HEK293 (cell line): ENCODE results near the gene EPHB1.

Experiments used
- CTCF ChIA-PET: fragments of 350-600 bp; formaldehyde crosslinking; extraction: SDS; loops from one replicate; lab custom pipeline; 2021; ENCODE audit warnings: antibody characterized with exemption; lab: Yijun Ruan, JAX
- POLR2A ChIA-PET: fragments of 300-600 bp; formaldehyde crosslinking; extraction: SDS; loops from one replicate; lab custom pipeline; 2020; ENCODE audit warnings: antibody characterized with exemption, inconsistent platforms; lab: Yijun Ruan, JAX
- H3K27ac ChIP-seq: fragments of 200-500 bp; sonication (Bioruptor generic); 2 replicates; pipeline ENCODE4 v1.5.1; 2014; ENCODE audit warnings: low read depth, low read length, control low read depth, inconsistent platforms; ENCODE audit errors: extremely low read depth
- H3K36me3 ChIP-seq, 2 experiments: fragments of 200-500 bp in 1 of 2; sonication (Bioruptor generic) in 1 of 2; 1 replicate in 1 of 2; 2 replicates in 1 of 2; pipeline ENCODE4 v1.5.1; 2014 to 2017; ENCODE audit warnings: inconsistent platforms in 2 of 2, low read length in 2 of 2; ENCODE audit not compliant: control insufficient read depth in 2 of 2, insufficient read depth in 1 of 2
- H3K4me1 ChIP-seq: fragments of 200-500 bp; sonication (Bioruptor generic); 2 replicates; pipeline ENCODE4 v1.5.1; 2014; ENCODE audit warnings: mild to moderate bottlenecking, low read length, inconsistent platforms; ENCODE audit not compliant: control insufficient read depth, insufficient read depth
- H3K4me3 ChIP-seq: 2 replicates; pipeline ENCODE4 v1.5.1; 2011; ENCODE audit warnings: low read depth, mild to moderate bottlenecking, control low read depth, low read length, moderate library complexity
- H3K9me3 ChIP-seq: fragments of 200-500 bp; sonication (Bioruptor generic); 2 replicates; pipeline ENCODE4 v1.5.1; 2014; ENCODE audit warnings: low read depth, low read length, inconsistent platforms; ENCODE audit not compliant: control insufficient read depth, insufficient read depth
- BCL11A ChIP-seq: fragments of 450-650 bp; formaldehyde crosslinking; IDR thresholded peaks from 2 replicates; pipeline ENCODE4 v1.5.1; 2016; ENCODE audit warnings: low read depth, missing biosample characterization, missing genetic modification characterization
- KLF10 ChIP-seq: fragments of 450-650 bp; IDR thresholded peaks from 2 replicates; pipeline ENCODE4 v1.5.1; 2018; ENCODE audit warnings: missing biosample characterization, mild to moderate bottlenecking, missing genetic modification characterization
- KLF16 ChIP-seq: fragments of 450-650 bp; formaldehyde crosslinking; IDR thresholded peaks from 2 replicates; pipeline ENCODE4 v1.5.1; 2017; ENCODE audit warnings: missing biosample characterization, missing genetic modification characterization
- RBAK ChIP-seq: fragments of 450-650 bp; formaldehyde crosslinking; IDR thresholded peaks from 2 replicates; pipeline ENCODE4 v1.5.1; 2016; ENCODE audit warnings: missing biosample characterization, missing genetic modification characterization
- SCRT1 ChIP-seq: fragments of 450-650 bp; formaldehyde crosslinking; IDR thresholded peaks from 2 replicates; pipeline ENCODE4 v1.5.1; 2016; ENCODE audit warnings: missing biosample characterization, missing genetic modification characterization, borderline replicate concordance
- WT1 ChIP-seq: fragments of 450-650 bp; formaldehyde crosslinking; IDR thresholded peaks from 2 replicates; pipeline ENCODE4 v1.5.1; 2016; ENCODE audit warnings: missing biosample characterization, missing genetic modification characterization
- ZEB2 ChIP-seq: fragments of 450-650 bp; formaldehyde crosslinking; IDR thresholded peaks from 2 replicates; pipeline ENCODE4 v1.5.1; 2016; ENCODE audit warnings: missing biosample characterization, missing genetic modification characterization
- ZFP69B ChIP-seq: fragments of 450-650 bp; formaldehyde crosslinking; IDR thresholded peaks from 2 replicates; pipeline ENCODE4 v1.5.1; 2016; ENCODE audit warnings: missing biosample characterization, missing genetic modification characterization
- ZNF10 ChIP-seq: fragments of 450-650 bp; formaldehyde crosslinking; IDR thresholded peaks from 2 replicates; pipeline ENCODE4 v1.5.1; 2017; ENCODE audit warnings: missing biosample characterization, missing genetic modification characterization
- ZNF214 ChIP-seq: fragments of 450-650 bp; formaldehyde crosslinking; IDR thresholded peaks from 2 replicates; pipeline ENCODE4 v1.5.1; 2017; ENCODE audit warnings: missing biosample characterization, mild to moderate bottlenecking, missing genetic modification characterization, borderline replicate concordance
- ZNF239 ChIP-seq: fragments of 450-650 bp; formaldehyde crosslinking; IDR thresholded peaks from 2 replicates; pipeline ENCODE4 v1.5.1; 2016; ENCODE audit warnings: missing biosample characterization, missing genetic modification characterization
- ZNF274 ChIP-seq, 2 experiments: fragments of 200-500 bp in 1 of 2; fragments of 450-650 bp in 1 of 2; sonication (Bioruptor generic) in 1 of 2; formaldehyde crosslinking in 1 of 2; IDR thresholded peaks; 2 replicates each; pipeline versions ENCODE4 v1.5.1 to v1.6.1; 2014 to 2016; ENCODE audit warnings: borderline replicate concordance in 1 of 2, inconsistent platforms in 1 of 2, low read length in 1 of 2, missing biosample characterization in 1 of 2, missing genetic modification characterization in 1 of 2
- ZNF341 ChIP-seq: fragments of 450-650 bp; formaldehyde crosslinking; IDR thresholded peaks from 2 replicates; pipeline ENCODE4; 2016; ENCODE audit warnings: low read depth, missing biosample characterization, missing genetic modification characterization
- ZNF423 ChIP-seq: fragments of 450-650 bp; formaldehyde crosslinking; IDR thresholded peaks from 2 replicates; pipeline ENCODE4 v1.5.1; 2016; ENCODE audit warnings: missing biosample characterization, missing genetic modification characterization
- ZNF473 ChIP-seq: fragments of 450-650 bp; formaldehyde crosslinking; IDR thresholded peaks from 2 replicates; pipeline ENCODE4 v1.5.1; 2017; ENCODE audit warnings: missing biosample characterization, missing genetic modification characterization
- ZNF585B ChIP-seq: fragments of 450-650 bp; formaldehyde crosslinking; IDR thresholded peaks from 2 replicates; pipeline ENCODE4 v1.5.1; 2016; ENCODE audit warnings: missing biosample characterization, missing genetic modification characterization
- ZNF600 ChIP-seq: fragments of 450-650 bp; formaldehyde crosslinking; IDR thresholded peaks from 2 replicates; pipeline ENCODE4 v1.5.1; 2016; ENCODE audit warnings: missing biosample characterization, missing genetic modification characterization
- ZNF664 ChIP-seq: fragments of 450-650 bp; formaldehyde crosslinking; IDR thresholded peaks from 2 replicates; pipeline ENCODE4 v1.5.1; 2016; ENCODE audit warnings: missing biosample characterization, missing genetic modification characterization
- ZNF701 ChIP-seq: fragments of 450-650 bp; formaldehyde crosslinking; IDR thresholded peaks from 2 replicates; pipeline ENCODE4 v1.5.1; 2016; ENCODE audit warnings: missing biosample characterization, missing genetic modification characterization
- ZNF707 ChIP-seq: fragments of 450-650 bp; formaldehyde crosslinking; IDR thresholded peaks from 2 replicates; pipeline ENCODE4 v1.5.1; 2016; ENCODE audit warnings: missing biosample characterization, missing genetic modification characterization
- ZNF76 ChIP-seq: fragments of 450-650 bp; formaldehyde crosslinking; IDR thresholded peaks from 2 replicates; pipeline ENCODE4; 2016; ENCODE audit warnings: low read depth, missing biosample characterization, missing genetic modification characterization, borderline replicate concordance
- ZNF792 ChIP-seq: fragments of 450-650 bp; formaldehyde crosslinking; IDR thresholded peaks from 2 replicates; pipeline ENCODE4 v1.5.1; 2016; ENCODE audit warnings: missing biosample characterization, missing genetic modification characterization
- ZNF830 ChIP-seq: fragments of 450-650 bp; IDR thresholded peaks from 2 replicates; pipeline ENCODE4 v1.5.0; 2018; ENCODE audit warnings: missing biosample characterization, missing genetic modification characterization, low read depth, mild to moderate bottlenecking, moderate library complexity
- ZSCAN16 ChIP-seq: fragments of 450-650 bp; formaldehyde crosslinking; IDR thresholded peaks from 2 replicates; pipeline ENCODE4 v1.5.1; 2016; ENCODE audit warnings: missing biosample characterization, missing genetic modification characterization
- TF ChIP-seq, protein P1 (sequence below): fragments of 450-650 bp; formaldehyde crosslinking; IDR thresholded peaks from 2 replicates; pipeline ENCODE4 v1.5.1; 2016; ENCODE audit warnings: missing biosample characterization, missing genetic modification characterization
- TF ChIP-seq, protein P2 (sequence below): fragments of 450-650 bp; IDR thresholded peaks from 2 replicates; pipeline ENCODE4 v1.5.1; 2018; ENCODE audit warnings: missing biosample characterization, mild to moderate bottlenecking, missing genetic modification characterization
- TF ChIP-seq, protein P3 (sequence below): fragments of 450-650 bp; formaldehyde crosslinking; IDR thresholded peaks from 2 replicates; pipeline ENCODE4 v1.5.1; 2016; ENCODE audit warnings: missing biosample characterization, missing genetic modification characterization
- TF ChIP-seq, protein P4 (sequence below): fragments of 450-650 bp; IDR thresholded peaks from 2 replicates; pipeline ENCODE4 v1.5.1; 2018; ENCODE audit warnings: missing biosample characterization, missing genetic modification characterization

The EPHB1 gene

DNA sequence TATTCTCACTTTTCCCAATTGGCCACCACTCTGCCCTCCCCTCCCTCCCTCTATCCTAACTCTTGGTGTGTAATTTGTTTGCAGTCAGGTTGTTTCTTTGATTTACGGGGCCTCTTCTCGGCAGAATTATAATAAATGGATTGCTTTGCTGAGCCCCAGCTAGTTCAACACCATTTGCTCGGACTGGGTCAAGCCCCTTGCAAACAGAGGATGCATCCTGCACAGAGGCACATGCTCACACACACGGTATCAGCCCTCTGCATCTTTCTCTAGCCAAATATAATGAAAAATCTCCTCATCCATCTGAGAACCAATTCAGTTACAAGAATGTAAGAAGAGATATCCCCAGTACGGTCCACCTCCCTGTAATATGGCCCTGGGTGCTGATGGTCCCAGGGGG is 97.7 kb downstream of the EPHB1 start (continued):
- TF ChIP-seq, protein P1, sequence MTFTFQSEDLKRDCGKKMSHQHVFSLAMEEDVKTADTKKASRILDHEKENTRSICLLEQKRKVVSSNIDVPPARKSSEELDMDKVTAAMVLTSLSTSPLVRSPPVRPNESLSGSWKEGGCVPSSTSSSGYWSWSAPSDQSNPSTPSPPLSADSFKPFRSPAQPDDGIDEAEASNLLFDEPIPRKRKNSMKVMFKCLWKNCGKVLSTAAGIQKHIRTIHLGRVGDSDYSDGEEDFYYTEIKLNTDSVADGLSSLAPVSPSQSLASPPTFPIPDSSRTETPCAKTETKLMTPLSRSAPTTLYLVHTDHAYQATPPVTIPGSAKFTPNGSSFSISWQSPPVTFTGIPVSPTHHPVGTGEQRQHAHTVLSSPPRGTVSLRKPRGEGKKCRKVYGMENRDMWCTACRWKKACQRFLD (tag by site-specific recombination) = no peak
- no peak for TF ChIP-seq ZNF792 (tag by site-specific recombination)
- TF ChIP-seq, protein P2, sequence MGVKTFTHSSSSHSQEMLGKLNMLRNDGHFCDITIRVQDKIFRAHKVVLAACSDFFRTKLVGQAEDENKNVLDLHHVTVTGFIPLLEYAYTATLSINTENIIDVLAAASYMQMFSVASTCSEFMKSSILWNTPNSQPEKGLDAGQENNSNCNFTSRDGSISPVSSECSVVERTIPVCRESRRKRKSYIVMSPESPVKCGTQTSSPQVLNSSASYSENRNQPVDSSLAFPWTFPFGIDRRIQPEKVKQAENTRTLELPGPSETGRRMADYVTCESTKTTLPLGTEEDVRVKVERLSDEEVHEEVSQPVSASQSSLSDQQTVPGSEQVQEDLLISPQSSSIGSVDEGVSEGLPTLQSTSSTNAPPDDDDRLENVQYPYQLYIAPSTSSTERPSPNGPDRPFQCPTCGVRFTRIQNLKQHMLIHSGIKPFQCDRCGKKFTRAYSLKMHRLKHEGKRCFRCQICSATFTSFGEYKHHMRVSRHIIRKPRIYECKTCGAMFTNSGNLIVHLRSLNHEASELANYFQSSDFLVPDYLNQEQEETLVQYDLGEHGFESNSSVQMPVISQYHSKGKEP (tag by site-specific recombination) = no peak

DNA sequence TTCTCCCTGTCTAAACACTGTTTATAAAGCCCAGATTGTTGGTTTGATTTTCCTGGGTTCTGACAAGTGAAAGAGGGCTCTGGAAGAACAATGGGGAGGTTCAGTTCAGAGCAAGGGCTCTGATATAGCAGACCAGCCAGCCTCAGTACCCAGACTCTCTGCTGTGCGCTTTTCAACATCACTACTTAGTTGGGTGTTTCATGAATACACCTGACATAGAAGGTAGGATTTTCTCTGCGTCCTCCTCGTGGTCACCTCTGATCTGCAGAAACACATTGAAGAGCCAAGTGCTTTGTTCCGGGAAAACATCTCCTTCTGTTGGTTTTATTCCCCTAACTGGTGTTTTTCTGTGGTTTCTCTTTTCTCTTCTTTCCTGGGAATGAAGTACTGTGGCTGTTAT is 99.5 kb downstream of the EPHB1 start:
- CTCF ChIA-PET = no interaction called here
- POLR2A ChIA-PET = no interaction called here
- no peaks in the 10 kb centered on the region for H3K4me1 ChIP-seq
- H3K36me3 ChIP-seq = no peaks in the 10 kb centered on the region
- no peak overlapping the region for H3K4me3 ChIP-seq
- TF ChIP-seq ZSCAN16 (no peak), SCRT1 (tag by site-specific recombination) (no peak), ZNF423 (no peak), ZNF274 (IDR thresholded peaks at IDR 0.05; ENCODE audit: low read length) (no peak), ZNF274 (tag by site-specific recombination; IDR thresholded peaks at IDR 0.05; ENCODE audit: borderline replicate concordance) (no peak), ZFP69B (tag by site-specific recombination) (no peak), ZNF239 (no peak), ZNF214 (tag by site-specific recombination) (no peak), ZNF76 (tag by site-specific recombination) (no peak), ZNF830 (tag by site-specific recombination) (no peak), KLF10 (tag by site-specific recombination) (no peak), ZNF664 (tag by site-specific recombination) (no peak), ZNF473 (tag by site-specific recombination) (no peak), ZNF701 (tag by site-specific recombination) (no peak)
- H3K9me3 ChIP-seq = no peaks in the 10 kb centered on the region
- no peak overlapping the region for H3K27ac ChIP-seq

DNA sequence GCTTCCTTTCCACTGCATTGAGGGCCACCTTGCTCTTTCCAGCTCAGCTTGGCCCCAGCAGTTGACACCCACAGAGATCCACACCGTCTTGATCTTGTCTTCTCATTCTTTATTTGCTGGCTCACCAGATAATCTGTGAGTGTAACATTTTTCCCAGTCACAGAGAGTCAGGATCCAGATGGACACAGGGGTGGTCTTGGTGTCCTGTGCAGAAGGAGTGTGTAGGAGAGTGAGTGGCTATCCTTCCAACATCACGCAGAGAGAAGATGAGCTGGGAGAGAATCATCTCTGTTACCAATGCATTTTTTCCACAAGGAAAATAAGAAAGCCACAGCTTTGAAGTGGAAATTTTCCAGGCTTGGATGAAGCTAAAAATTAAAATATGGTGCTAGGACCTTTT is 100.1 kb downstream of the EPHB1 start:
- no peaks in the 10 kb centered on the region for H3K36me3 ChIP-seq
- POLR2A ChIA-PET = no interaction called here
- H3K4me3 ChIP-seq = no peak overlapping the region
- no peaks in the 10 kb centered on the region for H3K4me1 ChIP-seq
- no peaks in the 10 kb centered on the region for H3K9me3 ChIP-seq
- H3K27ac ChIP-seq = no peak overlapping the region
- CTCF ChIA-PET = interaction anchor here (1.0 kb wide), 1 partner anchor 294 kb away, joined by 4 read pairs; no protein-coding TSS in a partner anchor
- TF ChIP-seq ZEB2 (tag by site-specific recombination) (no peak), RBAK (tag by site-specific recombination) (no peak), KLF16 (tag by site-specific recombination) (no peak), ZNF585B (tag by site-specific recombination) (no peak), BCL11A (tag by site-specific recombination) (no peak), ZNF707 (tag by site-specific recombination) (no peak), ZNF600 (no peak), WT1 (tag by site-specific recombination) (no peak), ZNF341 (no peak), ZNF10 (tag by site-specific recombination) (no peak)
- TF ChIP-seq, protein P3, sequence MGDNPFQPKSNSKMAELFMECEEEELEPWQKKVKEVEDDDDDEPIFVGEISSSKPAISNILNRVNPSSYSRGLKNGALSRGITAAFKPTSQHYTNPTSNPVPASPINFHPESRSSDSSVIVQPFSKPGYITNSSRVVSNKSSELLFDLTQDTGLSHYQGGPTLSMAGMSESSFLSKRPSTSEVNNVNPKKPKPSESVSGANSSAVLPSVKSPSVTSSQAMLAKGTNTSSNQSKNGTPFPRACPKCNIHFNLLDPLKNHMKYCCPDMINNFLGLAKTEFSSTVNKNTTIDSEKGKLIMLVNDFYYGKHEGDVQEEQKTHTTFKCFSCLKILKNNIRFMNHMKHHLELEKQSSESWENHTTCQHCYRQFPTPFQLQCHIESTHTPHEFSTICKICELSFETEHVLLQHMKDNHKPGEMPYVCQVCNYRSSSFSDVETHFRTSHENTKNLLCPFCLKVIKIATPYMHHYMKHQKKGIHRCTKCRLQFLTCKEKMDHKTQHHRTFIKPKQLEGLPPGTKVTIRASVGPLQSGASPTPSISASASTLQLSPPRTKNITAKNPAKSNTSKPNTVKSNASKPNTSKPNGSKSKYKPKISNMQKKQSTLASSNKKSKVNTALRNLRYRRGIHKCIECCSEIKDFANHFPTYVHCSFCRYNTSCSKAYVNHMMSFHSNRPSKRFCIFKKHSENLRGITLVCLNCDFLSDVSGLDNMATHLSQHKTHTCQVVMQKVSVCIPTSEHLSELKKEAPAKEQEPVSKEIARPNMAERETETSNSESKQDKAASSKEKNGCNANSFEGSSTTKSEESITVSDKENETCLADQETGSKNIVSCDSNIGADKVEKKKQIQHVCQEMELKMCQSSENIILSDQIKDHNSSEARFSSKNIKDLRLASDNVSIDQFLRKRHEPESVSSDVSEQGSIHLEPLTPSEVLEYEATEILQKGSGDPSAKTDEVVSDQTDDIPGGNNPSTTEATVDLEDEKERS (tag by site-specific recombination) = no peak
- TF ChIP-seq, protein P4, sequence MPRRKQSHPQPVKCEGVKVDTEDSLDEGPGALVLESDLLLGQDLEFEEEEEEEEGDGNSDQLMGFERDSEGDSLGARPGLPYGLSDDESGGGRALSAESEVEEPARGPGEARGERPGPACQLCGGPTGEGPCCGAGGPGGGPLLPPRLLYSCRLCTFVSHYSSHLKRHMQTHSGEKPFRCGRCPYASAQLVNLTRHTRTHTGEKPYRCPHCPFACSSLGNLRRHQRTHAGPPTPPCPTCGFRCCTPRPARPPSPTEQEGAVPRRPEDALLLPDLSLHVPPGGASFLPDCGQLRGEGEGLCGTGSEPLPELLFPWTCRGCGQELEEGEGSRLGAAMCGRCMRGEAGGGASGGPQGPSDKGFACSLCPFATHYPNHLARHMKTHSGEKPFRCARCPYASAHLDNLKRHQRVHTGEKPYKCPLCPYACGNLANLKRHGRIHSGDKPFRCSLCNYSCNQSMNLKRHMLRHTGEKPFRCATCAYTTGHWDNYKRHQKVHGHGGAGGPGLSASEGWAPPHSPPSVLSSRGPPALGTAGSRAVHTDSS (tag by site-specific recombination) = no peak
